IPS-NIHi7 (cell line): ENCODE measurements around the gene UNC5B.

Experiments
- DNase-seq: peaks from one replicate; pipeline ENCODE4 v3.0.0; 2012; ENCODE audit warnings: mixed read lengths; ENCODE audit errors: extremely low spot score

The UNC5B gene

GRCh38 chr10:71223347-71224058 lies 11.1 kb downstream of the UNC5B start:
- no peak for DNase-seq

GRCh38 chr10:71225291-71226058 lies 13.1 kb downstream of the UNC5B start:
- DNase-seq, result no peak

DNA sequence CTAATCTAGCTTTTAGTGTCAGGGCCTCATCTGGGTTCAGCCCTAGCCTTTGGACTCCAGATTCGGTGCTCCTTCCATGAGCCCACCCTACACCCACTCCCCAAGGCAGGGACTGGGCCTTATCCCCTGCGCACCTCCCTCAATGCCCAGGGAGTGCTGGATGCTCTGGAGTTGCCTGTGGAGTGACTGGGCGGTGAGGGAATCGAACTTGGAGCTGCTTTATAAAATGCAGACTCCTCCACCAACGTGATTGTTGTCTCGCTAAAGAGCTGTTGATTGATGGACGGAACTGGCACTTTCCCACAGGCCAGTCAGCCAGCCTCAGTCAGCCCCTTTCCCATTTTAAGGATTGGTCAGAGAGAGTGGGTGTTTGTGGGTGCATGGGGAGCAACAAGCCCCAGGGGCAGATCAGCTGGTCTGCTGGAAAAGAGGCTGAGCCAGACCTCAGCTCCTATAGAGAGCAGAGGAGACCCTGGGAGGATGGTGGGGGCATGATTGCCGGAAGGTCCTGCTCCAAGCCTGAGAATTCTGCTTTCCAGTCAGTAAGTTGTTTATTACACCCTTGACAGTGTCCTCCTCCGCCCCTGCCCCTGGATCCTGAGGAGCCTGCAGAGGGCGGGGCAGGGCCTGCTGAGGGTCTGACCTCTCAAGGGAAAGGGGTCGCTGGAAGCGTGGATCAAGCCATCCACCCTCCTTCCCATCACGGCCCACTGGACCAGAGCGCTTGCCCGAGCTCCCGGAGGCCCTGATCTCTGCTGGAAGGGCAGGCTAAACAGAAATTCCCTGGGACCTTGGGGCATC lies 16.7 kb downstream of the UNC5B start:
- no peak for DNase-seq

DNA sequence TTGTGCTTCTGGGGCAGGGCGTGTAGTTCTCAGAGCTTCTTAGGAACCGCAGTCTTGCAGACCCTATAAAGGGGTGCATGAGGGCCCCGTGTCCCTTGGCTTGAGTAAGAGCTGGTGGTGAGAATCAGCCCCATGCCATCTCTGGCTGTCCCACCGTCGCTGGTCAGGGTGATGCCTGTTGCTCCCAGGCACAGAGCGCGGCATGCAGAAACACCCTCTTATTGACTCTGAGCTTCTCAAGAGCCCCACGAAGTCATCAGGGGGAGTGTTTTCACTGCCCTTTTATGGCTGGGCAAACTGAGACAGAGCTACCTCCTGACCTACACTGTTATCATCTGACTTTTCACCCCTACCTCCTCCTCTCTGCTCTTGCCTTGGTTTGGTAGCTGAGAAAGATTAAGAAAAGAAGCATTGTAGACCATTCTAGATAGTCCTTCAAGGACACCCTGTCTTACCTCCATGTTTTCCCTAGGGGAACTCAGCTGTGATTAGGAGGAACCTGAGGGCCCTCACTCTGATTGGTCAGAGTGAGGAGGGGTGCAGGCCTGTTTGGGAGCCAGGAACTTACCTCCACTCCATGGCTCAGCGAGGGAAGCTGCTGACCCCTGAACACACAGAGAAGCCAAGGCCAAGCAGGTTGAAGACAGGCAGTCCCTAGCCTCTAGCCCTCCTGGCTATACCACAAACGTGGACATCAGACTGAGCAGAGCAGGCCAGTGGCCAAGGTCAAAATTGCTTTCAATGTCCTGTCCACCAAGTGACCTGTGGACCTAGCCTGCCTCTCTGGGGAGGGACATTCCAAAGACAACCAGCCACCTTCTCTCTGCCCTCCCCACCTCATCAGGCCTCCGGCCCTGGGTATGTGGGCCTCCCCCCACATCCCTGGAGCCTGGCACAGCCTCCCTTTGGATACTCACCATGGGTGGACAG lies 17.6 kb downstream of the UNC5B start:
- no peak for DNase-seq

DNA sequence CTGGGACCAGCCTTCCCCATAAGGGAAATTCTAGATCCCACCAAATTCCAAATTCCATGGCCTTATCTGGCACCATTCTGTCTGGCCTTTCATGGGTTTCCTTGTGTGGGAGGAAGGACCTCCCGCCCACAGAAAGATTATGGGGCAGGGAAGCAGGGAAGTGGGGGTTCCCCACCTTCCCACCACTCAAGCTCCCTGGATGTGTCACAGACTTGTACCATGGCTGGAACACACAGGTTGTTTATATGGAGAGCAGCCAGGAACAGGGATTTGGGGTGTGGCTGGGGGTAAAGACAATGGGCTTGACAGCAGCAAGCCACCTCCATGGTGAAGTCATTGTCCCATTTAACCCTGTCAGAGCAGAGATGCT lies 18.3 kb downstream of the UNC5B start:
- DNase-seq, result no peak

DNA sequence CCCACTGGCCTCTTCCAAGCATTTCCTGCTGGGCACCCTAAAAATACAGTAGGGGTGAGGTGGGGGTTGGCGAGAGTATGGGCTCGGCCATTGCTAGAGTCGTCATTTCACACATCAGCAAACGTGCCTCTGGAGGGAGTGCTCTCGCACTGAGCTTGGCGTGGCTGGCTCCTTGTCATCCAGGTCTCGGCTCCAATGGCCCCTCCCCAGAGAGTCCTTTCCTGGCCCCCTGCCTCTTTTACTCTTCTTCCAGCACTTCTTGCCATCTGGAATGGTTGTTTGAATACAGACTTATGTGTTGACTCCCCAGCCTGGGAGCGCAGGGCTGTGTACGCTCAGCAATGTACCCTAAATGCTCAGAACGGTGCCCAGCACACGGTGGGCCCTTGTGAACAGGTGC lies 18.8 kb downstream of the UNC5B start:
- DNase-seq, result no peak

- no peak for DNase-seq
Observed at GRCh38 chr10:71232089-71232998, 20.0 kb downstream of the UNC5B start.

DNA sequence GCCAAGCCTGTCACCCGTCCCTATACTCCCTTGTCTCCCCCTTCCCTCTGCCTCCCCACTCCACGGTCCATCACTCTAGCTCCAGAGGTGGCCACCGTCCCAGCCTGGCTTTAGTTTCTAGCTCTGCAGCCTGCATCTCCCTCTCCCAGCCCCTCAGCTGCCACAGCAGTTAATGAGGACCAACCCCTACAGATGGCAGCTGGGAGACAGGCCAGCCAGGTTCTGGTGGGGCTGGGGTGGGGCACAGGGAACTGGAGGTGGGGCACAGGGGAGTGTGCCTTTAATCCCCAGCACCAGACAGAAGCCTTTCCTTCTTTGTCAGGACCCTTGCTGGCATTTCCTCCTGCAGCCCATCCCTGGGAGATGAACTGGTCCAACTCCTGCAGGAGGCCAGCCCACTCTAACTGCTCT lies 21.1 kb downstream of the UNC5B start:
- DNase-seq, result no peak

- DNase-seq, result no peak
Observed at GRCh38 chr10:71234004-71234894, 21.9 kb downstream of the UNC5B start.

GRCh38 chr10:71234970-71235685 lies 22.8 kb downstream of the UNC5B start:
- no peak for DNase-seq

DNA sequence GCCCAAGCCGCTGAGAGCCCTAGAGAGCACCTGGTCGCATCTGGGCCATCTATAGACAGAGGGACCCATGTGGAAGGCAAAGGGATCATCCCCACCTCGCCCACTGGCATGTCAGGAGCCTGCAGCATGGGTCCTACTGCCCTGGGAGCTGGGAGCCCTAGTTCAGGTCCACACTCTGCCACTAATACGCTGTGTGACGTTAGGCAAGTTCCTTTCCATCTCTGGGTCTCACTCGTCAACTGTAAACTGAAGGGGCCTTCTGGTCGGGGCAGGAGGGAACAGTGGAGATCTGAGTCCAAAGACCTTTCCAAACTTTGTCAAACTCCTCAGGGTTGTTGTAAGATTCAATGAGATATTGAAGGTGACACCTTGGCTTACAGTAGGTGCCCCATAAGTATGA lies 23.4 kb downstream of the UNC5B start:
- DNase-seq, result no peak

DNA sequence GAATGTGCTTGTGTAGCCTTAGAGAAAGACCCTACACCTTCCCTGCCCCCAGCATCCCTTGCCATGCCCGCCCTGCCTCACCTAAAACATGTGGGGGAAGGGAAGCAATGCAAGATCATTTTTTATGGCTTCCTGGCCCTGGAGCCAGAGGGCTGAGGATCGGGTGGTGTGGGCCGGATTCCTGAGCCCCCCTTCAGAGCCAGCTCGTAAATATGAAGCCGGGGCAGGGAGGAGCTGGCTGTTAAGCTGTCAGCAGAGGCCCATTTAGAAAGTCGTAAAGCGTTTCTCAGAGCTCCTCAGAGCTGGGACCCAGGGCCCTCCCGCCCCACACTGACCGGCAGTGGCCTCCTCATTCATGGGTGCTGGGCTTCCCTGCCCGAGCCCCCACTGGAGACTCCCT lies 23.9 kb downstream of the UNC5B start:
- no peak for DNase-seq

GRCh38 chr10:71236822-71237682 lies 24.7 kb downstream of the UNC5B start:
- DNase-seq, result no peak

DNA sequence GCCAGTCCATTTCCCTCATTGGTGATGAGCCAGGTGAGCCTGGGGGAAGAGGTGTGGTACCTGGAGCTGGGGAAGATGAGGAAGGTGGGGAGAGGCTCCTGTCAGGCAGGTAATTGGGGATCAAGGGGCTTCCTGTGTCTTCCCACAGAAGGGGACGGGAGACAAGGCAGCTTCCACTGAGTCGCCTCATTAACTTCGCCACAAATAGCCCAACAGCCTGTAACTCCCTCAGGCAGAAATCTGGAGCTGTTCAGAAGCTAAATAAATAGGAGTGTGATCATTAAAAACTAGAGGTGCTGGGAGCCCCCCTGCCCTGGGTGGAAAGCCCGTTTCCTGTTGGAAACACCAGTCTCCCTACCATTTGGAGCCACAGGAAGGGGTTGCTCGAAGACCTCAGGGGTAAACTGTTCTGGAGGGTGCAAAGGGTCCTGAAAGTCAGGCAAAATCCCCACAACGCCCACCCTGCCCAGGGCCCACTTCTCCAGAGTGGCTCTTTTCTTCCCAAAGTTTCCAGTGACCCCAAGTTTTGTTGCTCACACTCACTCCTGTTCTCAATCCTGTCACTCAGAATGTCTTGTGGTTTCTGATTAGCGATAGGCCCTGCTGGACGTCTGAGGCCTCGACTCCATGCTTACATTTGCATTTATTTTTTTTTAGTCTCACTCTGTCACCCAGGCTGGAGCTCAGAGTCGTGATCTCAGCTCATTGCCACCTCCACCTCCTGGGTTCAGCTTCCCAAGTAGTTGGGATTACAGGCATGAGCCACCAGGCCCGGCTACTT lies 25.7 kb downstream of the UNC5B start:
- no peak for DNase-seq

DNA sequence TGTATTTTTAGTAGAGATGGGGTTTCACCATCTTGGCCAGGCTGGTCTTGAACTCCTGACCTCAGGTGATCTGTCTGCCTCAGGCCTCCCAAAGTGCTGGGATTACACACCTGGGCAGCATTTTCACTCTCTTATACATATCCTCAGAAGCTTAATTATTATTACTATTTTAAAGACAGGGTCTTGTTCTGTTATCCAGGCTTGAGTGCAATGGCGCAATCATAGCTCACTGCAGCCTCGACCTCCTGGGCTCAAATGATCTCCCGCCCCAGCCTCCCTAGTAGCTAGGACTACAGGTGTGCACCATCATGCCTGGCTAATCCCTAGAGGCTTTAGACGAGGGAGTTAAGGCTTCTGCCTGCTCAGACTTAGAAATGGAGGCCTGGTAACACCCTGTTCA lies 26.3 kb downstream of the UNC5B start:
- no peak for DNase-seq

DNA sequence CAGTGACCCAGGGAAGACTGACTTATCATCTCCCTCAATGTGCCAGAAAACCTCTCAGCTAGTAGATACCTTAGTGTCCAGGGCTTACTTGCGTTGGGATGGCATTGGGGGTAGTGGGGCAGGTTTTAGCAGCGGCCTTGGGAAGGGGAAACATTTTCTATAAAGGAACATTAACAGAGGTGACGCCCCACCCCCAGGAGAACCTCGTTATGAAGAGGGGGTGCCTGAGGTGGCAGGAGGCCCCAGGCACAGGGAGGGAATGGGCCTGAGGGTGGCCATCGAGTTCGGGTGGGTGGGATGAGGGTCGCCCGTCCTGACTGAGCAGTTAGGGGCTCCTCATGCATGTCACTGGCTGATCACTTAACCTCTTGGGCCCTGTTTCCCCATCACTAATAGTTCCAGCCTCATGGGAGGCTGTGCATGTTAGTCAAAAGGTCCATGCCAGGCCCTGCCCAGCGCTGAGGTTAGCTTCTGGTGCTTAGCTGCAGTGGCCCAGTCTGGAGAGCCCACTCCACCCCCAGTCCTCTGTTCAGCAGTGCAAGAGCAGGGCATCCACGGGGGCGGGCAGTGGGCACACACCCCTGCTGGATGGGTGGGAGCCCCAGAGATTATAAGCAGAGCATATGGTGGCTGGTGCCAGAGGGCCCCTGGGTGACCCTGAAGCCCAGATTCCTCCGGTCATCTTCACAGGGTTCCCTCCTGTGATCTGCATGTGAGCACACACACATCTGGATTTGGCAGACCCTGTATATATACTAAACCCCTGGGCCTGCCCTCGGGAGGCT lies 27.0 kb downstream of the UNC5B start:
- no peak for DNase-seq
